SK-N-SH (cell line): Measurements from ENCODE around the gene DENND6A. TPM values are rescaled to one million over a fixed set of nuclear protein-coding genes. Genes with fewer than 3 reads are reported as not detected.

ENCODE experiments used
- CTCF ChIA-PET: fragments of 300-600, 350-600 bp; formaldehyde crosslinking; extraction: SDS; loops from one replicate; lab custom pipeline; 2021; lab: Yijun Ruan, JAX
- POLR2A ChIA-PET: fragments of 350-600 bp; sonication (Branson Sonifier 250); formaldehyde crosslinking; extraction: SDS; loops from one replicate; lab custom pipeline; 2020; ENCODE audit warnings: antibody characterized with exemption, inconsistent platforms; lab: Yijun Ruan, JAX
- DNase-seq: peaks from one replicate; pipeline ENCODE4 v3.0.0; 2012
- H2AFZ ChIP-seq: fragments of 200-600 bp; sonication (generic); 2 replicates; pipeline ENCODE4 v1.8.1; 2016; ENCODE audit warnings: antibody characterized with exemption, mild to moderate bottlenecking, low read depth
- H3F3A ChIP-seq: fragments of 200-600 bp; sonication (generic); replicated peaks from 2 replicates; pipeline ENCODE3; 2016; ENCODE audit warnings: antibody characterized with exemption, mild to moderate bottlenecking; ENCODE audit not compliant: insufficient read depth
- H3K27ac ChIP-seq, 2 experiments: fragments of 200-500 bp in 1 of 2; fragments of 200-600 bp in 1 of 2; sonication (Bioruptor generic) in 1 of 2; sonication (generic), shearing (Covaris generic) in 1 of 2; 2 replicates each; pipeline versions ENCODE4 v1.5.1 to v1.6.1; 2014 to 2016; ENCODE audit warnings: low read depth in 2 of 2, inconsistent platforms in 1 of 2, low read length in 1 of 2, mild to moderate bottlenecking in 1 of 2, mixed read lengths in 1 of 2
- H3K27me3 ChIP-seq: fragments of 200-600 bp; sonication (generic), shearing (Covaris generic); 2 replicates; pipeline ENCODE4 v1.6.1; 2016; ENCODE audit warnings: mixed run types; ENCODE audit not compliant: insufficient read depth
- H3K36me3 ChIP-seq, 2 experiments: fragments of 200-500 bp in 1 of 2; fragments of 200-600 bp in 1 of 2; sonication (Bioruptor generic) in 1 of 2; sonication (generic) in 1 of 2; replicated peaks in 1 of 2; 2 replicates each; pipeline versions ENCODE3 to v1.5.1; 2014 to 2016; ENCODE audit warnings: low read length in 1 of 2, mild to moderate bottlenecking in 1 of 2; ENCODE audit not compliant: insufficient read depth in 2 of 2, control insufficient read depth in 1 of 2
- H3K4me1 ChIP-seq, 2 experiments: fragments of 200-500 bp in 1 of 2; fragments of 200-600 bp in 1 of 2; sonication (Bioruptor generic) in 1 of 2; sonication (generic), shearing (Covaris generic) in 1 of 2; 2 replicates each; pipeline versions ENCODE4 v1.5.1 to v1.6.1; 2014 to 2016; ENCODE audit warnings: low read depth in 1 of 2, low read length in 1 of 2, mixed run types in 1 of 2; ENCODE audit not compliant: insufficient read depth in 2 of 2, control insufficient read depth in 1 of 2
- H3K4me2 ChIP-seq: fragments of 200-600 bp; sonication (generic), shearing (Covaris generic); 2 replicates; pipeline ENCODE4 v1.6.1; 2017; ENCODE audit warnings: mixed run types
- H3K4me3 ChIP-seq, 2 experiments: fragments of 200-500 bp in 1 of 2; fragments of 200-600 bp in 1 of 2; sonication (Bioruptor generic) in 1 of 2; sonication (generic), shearing (Covaris generic) in 1 of 2; 2 replicates each; pipeline versions ENCODE4 v1.5.1 to v1.8.1; 2014 to 2016; ENCODE audit warnings: low read depth in 2 of 2, inconsistent platforms in 1 of 2, low read length in 1 of 2, mild to moderate bottlenecking in 1 of 2, mixed read lengths in 1 of 2, moderate library complexity in 1 of 2
- H3K79me2 ChIP-seq: fragments of 200-600 bp; sonication (generic); 2 replicates; pipeline ENCODE4 v1.8.1; 2017; ENCODE audit warnings: mild to moderate bottlenecking; ENCODE audit not compliant: insufficient read depth
- H3K9ac ChIP-seq: fragments of 200-600 bp; sonication (generic); 2 replicates; pipeline ENCODE4 v1.6.1; 2017; ENCODE audit warnings: mixed run types
- H3K9me2 ChIP-seq: fragments of 200-600 bp; sonication (generic); 2 replicates; pipeline ENCODE4 v1.6.1; 2017; ENCODE audit warnings: mixed run types
- H3K9me3 ChIP-seq: fragments of 200-600 bp; sonication (generic); 2 replicates; pipeline ENCODE4 v1.6.1; 2017; ENCODE audit warnings: mixed run types, mild to moderate bottlenecking, moderate library complexity
- H4K20me1 ChIP-seq: fragments of 200-600 bp; sonication (generic); 2 replicates; pipeline ENCODE4 v1.6.1; 2017; ENCODE audit warnings: mild to moderate bottlenecking, mixed run types; ENCODE audit not compliant: insufficient read depth
- CTCF ChIP-seq: fragments of 200-600 bp; sonication (generic); IDR thresholded peaks from 2 replicates; pipeline ENCODE4 v1.6.1; 2017; ENCODE audit warnings: antibody characterized with exemption, mild to moderate bottlenecking, moderate library complexity
- ELF1 ChIP-seq: IDR thresholded peaks from 2 replicates; pipeline ENCODE4 v1.4.0; 2012
- EZH2phosphoT487 ChIP-seq: fragments of 200-600 bp; sonication (generic); IDR thresholded peaks from 2 replicates; pipeline ENCODE4 v1.6.1; 2017; ENCODE audit warnings: low read depth, mixed run types, mild to moderate bottlenecking, antibody characterized with exemption, moderate library complexity, borderline replicate concordance
- FOSL2 ChIP-seq: IDR thresholded peaks from 2 replicates; pipeline ENCODE4 v1.4.0; 2012; ENCODE audit warnings: low read depth, mild to moderate bottlenecking, moderate library complexity, borderline replicate concordance
- FOXM1 ChIP-seq: IDR thresholded peaks from 2 replicates; pipeline ENCODE4 v1.4.0; 2012; ENCODE audit warnings: low read depth, mild to moderate bottlenecking
- GATA2 ChIP-seq: sonication (generic); formaldehyde crosslinking; IDR thresholded peaks from 2 replicates; pipeline ENCODE4 v1.5.0; 2020; ENCODE audit warnings: mild to moderate bottlenecking, missing genetic modification reagents
- JUND ChIP-seq: IDR thresholded peaks from 2 replicates; pipeline ENCODE4 v1.4.0; 2012
- MAX ChIP-seq: IDR thresholded peaks from 2 replicates; pipeline ENCODE4 v1.4.0; 2012; ENCODE audit warnings: low read depth
- MEF2A ChIP-seq: IDR thresholded peaks from 2 replicates; pipeline ENCODE4 v1.4.0; 2012; ENCODE audit warnings: low read depth, borderline replicate concordance
- NFIC ChIP-seq: IDR thresholded peaks from 2 replicates; pipeline ENCODE4 v1.4.0; 2012; ENCODE audit warnings: borderline replicate concordance
- NRF1 ChIP-seq: IDR thresholded peaks from 2 replicates; pipeline ENCODE4 v1.6.1; 2012; ENCODE audit warnings: low read depth, mild to moderate bottlenecking, low read length
- RCOR1 ChIP-seq: fragments of 150-350 bp; IDR thresholded peaks from 2 replicates; pipeline ENCODE4 v1.6.1; 2017; ENCODE audit warnings: antibody characterized with exemption, low read length
- REST ChIP-seq: IDR thresholded peaks from 2 replicates; pipeline ENCODE4 v1.6.1; 2012; ENCODE audit warnings: mild to moderate bottlenecking, low read depth, low read length, moderate library complexity
- RXRA ChIP-seq: IDR thresholded peaks from 2 replicates; pipeline ENCODE4 v1.4.0; 2012; ENCODE audit warnings: low read depth, mild to moderate bottlenecking, borderline replicate concordance
- SMC3 ChIP-seq: IDR thresholded peaks from 2 replicates; pipeline ENCODE4 v1.6.1; 2012; ENCODE audit warnings: low read depth, low read length, improper control_type of control experiment
- TAF1 ChIP-seq: IDR thresholded peaks from 2 replicates; pipeline ENCODE4 v1.6.1; 2012; ENCODE audit warnings: low read depth, mild to moderate bottlenecking, low read length, moderate library complexity, borderline replicate concordance
- TEAD4 ChIP-seq: IDR thresholded peaks from 2 replicates; pipeline ENCODE4 v1.4.0; 2012; ENCODE audit warnings: mild to moderate bottlenecking, borderline replicate concordance; ENCODE audit not compliant: insufficient read depth
- USF1 ChIP-seq: IDR thresholded peaks from 2 replicates; pipeline ENCODE4 v1.4.0; 2012; ENCODE audit warnings: low read depth, borderline replicate concordance
- USF2 ChIP-seq: fragments of 150-350 bp; IDR thresholded peaks from 2 replicates; pipeline ENCODE4 v1.6.1; 2017; ENCODE audit warnings: antibody characterized with exemption, low read length, low read depth, borderline replicate concordance
- ZBTB33 ChIP-seq: IDR thresholded peaks from 2 replicates; pipeline ENCODE4 v1.4.0; 2012; ENCODE audit warnings: low read depth, borderline replicate concordance
- WGBS: methylation state at CpG from one replicate; pipeline ENCODE4 v1.1.6; 2017; ENCODE audit warnings: low lambda C conversion rate; 5-methylcytosine and 5-hydroxymethylcytosine counted together
- polyA plus RNA-seq, 3 experiments: library from polyadenylated mRNA; depleted of rRNA; stranded (reverse); fragments of >200 nt; gene quantifications; 2 replicates each; pipeline ENCODE4 v1.2.3, GENCODE V29; 2012

DENND6A gene
- polyA plus RNA-seq, 1 of the 3 experiments (the other 2 are of a cell fraction): 5.8 TPM

GRCh38 chr3:57587905-57588304 lies 105.0 kb downstream of the DENND6A start:
- no peak for TF ChIP-seq TEAD4
- TF ChIP-seq RXRA: no peak
- TF ChIP-seq MAX: no peak
- TF ChIP-seq USF1: no peak
- TF ChIP-seq NFIC: no peak
- no peak for TF ChIP-seq ZBTB33
- TF ChIP-seq JUND: no peak
- no peak for TF ChIP-seq MEF2A
- no peak for TF ChIP-seq EZH2phosphoT487
- no peak for TF ChIP-seq FOSL2
- TF ChIP-seq CTCF: no peak
- TF ChIP-seq RCOR1: no peak
- TF ChIP-seq REST: no peak
- no peak for TF ChIP-seq USF2
- TF ChIP-seq NRF1: no peak
- no peak for TF ChIP-seq FOXM1
- TF ChIP-seq GATA2 (CRISPR knock-in tag): no peak
- no peak for TF ChIP-seq TAF1
- TF ChIP-seq SMC3: no peak
- TF ChIP-seq ELF1: no peak
- TF ChIP-seq, all 33 proteins: peak for 0
- ChIA-PET POLR2A (interaction anchor here (0.5 kb wide), 1 partner anchor 589 kb away, joined by 3 read pairs; no protein-coding TSS in a partner anchor), CTCF (no interaction called here)
- Histone ChIP-seq H4K20me1 (peaks cover 100% of the 10 kb centered on the region), H3K9me2 (no peaks in the 10 kb centered on the region), H3K9me3 (no peaks in the 10 kb centered on the region), H3K4me3 (no peak overlapping the region), H3K79me2 (peaks cover 100% of the 10 kb centered on the region), H3K4me2 (no peak overlapping the region), H3K27me3 (no peaks in the 10 kb centered on the region), H3K27ac (no peak overlapping the region), H3K9ac (no peak overlapping the region), H3K36me3 (peaks cover 9 to 73% of the 10 kb centered on the region in 2 experiments), H2AFZ (no peak overlapping the region), H3K4me1 (no peaks in the 10 kb centered on the region; a peak in 2 of 4 replicates), H3F3A (peaks cover 29% of the 10 kb centered on the region)
- WGBS: 94% methylated on average over 2 of the region's 2 CpGs
- no peak for DNase-seq
